Measurements from ENCODE around the gene MYOZ3.

DNA sequence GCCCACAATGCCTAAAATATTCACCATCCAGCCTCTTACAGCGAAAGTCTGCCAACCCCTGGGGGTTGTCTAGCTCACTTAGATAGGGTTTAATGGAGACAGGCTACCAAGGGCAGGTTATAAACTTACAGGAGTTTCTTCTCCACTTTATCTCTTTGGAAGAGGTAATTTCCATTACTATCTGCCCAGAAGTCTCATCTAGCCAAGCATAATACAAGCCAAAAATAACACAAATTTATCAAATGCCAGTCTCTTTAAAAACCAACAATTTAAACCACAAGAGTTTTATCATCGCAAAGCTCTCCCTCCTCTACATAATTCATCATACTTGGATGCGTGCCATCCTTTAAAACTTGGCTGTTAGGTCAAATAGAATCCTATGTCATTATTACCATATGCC, 33.6 kb downstream of the MYOZ3 start:
- TF ChIP-seq ZFP3 (CRISPR knock-in tag; IDR thresholded peaks at IDR 0.05): peak; percentile 77
- peak; percentile 83 for TF ChIP-seq PATZ1 (CRISPR knock-in tag; IDR thresholded peaks at IDR 0.05; ENCODE audit: borderline replicate concordance)
- TF ChIP-seq ZNF70 (CRISPR knock-in tag; IDR thresholded peaks at IDR 0.05): no peak
- no peak for TF ChIP-seq GLIS3 (CRISPR knock-in tag; IDR thresholded peaks at IDR 0.05)
- TF ChIP-seq CREB5 (CRISPR knock-in tag; IDR thresholded peaks at IDR 0.05; ENCODE audit: low read depth): peak; percentile 65
- peak; percentile 65; the same call in 1 of the 2 replicates for TF ChIP-seq ESRRG (CRISPR knock-in tag; IDR thresholded peaks at IDR 0.05)
- TF ChIP-seq ARNTL (CRISPR knock-in tag; IDR thresholded peaks at IDR 0.05; ENCODE audit: borderline replicate concordance, low read depth): no peak
- TF ChIP-seq ZFP30 (CRISPR knock-in tag; IDR thresholded peaks at IDR 0.05): no peak
- TF ChIP-seq CSDC2 (CRISPR knock-in tag; IDR thresholded peaks at IDR 0.05): no peak

Data from SK-N-SH treated with all-trans-retinoic acid at 6 μM for 48 hours (cell line).